A673 (cell line): ENCODE results near the gene ADIG.

ENCODE experiments used
- EZH2 ChIP-seq: fragments of 200-600 bp; sonication (generic); IDR thresholded peaks from 2 replicates; pipeline ENCODE4 v1.6.1; 2017; ENCODE audit warnings: borderline replicate concordance, low read depth, mild to moderate bottlenecking, mixed read lengths, antibody characterized with exemption, low read length; ENCODE audit not compliant: poor library complexity, severe bottlenecking
- TF ChIP-seq, protein P1 (sequence below): fragments of 300-800, 200-600 bp; sonication (generic); conservative IDR thresholded peaks from 2 replicates; pipeline ENCODE4 v1.5.1; 2017; ENCODE audit warnings: low read depth, mild to moderate bottlenecking, antibody characterized with exemption, low read length, moderate library complexity, mixed read lengths

DNA sequence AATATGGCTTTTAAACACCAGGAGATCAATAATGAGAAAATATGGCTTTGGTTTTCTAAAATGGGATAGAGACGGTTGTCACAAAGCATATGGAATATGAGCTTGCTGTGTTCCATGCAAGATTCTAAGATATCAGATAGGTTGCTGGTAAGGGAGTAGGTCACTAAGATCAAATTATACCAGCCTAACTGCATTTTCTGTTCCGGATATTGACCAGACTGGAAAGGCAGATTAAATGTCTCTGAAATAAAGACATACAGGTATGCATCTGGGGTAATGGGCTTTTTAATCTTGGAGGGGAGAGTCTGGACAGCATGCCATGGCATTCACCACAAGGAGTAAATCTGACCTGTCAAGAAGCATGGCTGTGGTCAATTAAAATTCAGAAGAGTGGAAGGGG, 35.2 kb upstream of the ADIG start:
- TF ChIP-seq, protein P1, sequence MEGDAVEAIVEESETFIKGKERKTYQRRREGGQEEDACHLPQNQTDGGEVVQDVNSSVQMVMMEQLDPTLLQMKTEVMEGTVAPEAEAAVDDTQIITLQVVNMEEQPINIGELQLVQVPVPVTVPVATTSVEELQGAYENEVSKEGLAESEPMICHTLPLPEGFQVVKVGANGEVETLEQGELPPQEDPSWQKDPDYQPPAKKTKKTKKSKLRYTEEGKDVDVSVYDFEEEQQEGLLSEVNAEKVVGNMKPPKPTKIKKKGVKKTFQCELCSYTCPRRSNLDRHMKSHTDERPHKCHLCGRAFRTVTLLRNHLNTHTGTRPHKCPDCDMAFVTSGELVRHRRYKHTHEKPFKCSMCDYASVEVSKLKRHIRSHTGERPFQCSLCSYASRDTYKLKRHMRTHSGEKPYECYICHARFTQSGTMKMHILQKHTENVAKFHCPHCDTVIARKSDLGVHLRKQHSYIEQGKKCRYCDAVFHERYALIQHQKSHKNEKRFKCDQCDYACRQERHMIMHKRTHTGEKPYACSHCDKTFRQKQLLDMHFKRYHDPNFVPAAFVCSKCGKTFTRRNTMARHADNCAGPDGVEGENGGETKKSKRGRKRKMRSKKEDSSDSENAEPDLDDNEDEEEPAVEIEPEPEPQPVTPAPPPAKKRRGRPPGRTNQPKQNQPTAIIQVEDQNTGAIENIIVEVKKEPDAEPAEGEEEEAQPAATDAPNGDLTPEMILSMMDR: no peak
- TF ChIP-seq EZH2: no peak
